ENCODE results near the gene SNX25. TPM values are rescaled to one million over a fixed set of nuclear protein-coding genes. Genes with fewer than 3 reads are reported as not detected.
"Not testable (repeated sequence)": the region's sequence is repeated elsewhere in the genome, so short reads cannot be mapped to it uniquely, and the experiment has no call there.

SNX25 gene
- total and polyA plus RNA-seq, 10 donors, result 9.6 to 49.6 (median 35.2) TPM

- H3K4me3 ChIP-seq, result no peak overlapping the region
- TF ChIP-seq CTCF (IDR thresholded peaks at IDR 0.05 in 8 of 11, conservative IDR thresholded peaks at IDR 0.05 in 3 of 11) (no peak), POLR2A (IDR thresholded peaks at IDR 0.05) (no peak), POLR2AphosphoS5 (IDR thresholded peaks at IDR 0.05) (no peak)
- intact Hi-C loops (cut with DNase I; ENCODE audit: low total_unique reads), result no loop called here
- H3K4me1 ChIP-seq, result peaks cover 13 to 65% (median 57%) of the 10 kb centered on the region in 6 donors
- no peak for DNase-seq
- H3K27me3 ChIP-seq (replicated peaks in 1 of 7), result peaks cover 0 to 19% (median 0%) of the 10 kb centered on the region in 7 donors
- peak overlapping the region in 1 of 8 donors; percentile 99 for H3K27ac ChIP-seq
- H3K36me3 ChIP-seq, result peaks cover 0 to under 1% (median 0%) of the 10 kb centered on the region in 6 donors
- H3K9me3 ChIP-seq, result no peaks in the 10 kb centered on the region
- 83 to 93% (median 92%) methylated on average over 8 of the region's 8 CpGs for WGBS, 5 donors
These were observed 3.6 kb upstream of the SNX25 start for GRCh38 chr4:185205697-185206342.

GRCh38 chr4:185207466-185207865, 1.9 kb upstream of the SNX25 start:
- TF ChIP-seq CTCF (IDR thresholded peaks at IDR 0.05 in 8 of 11, conservative IDR thresholded peaks at IDR 0.05 in 3 of 11) (no peak), POLR2AphosphoS5 (IDR thresholded peaks at IDR 0.05) (no peak), POLR2A (IDR thresholded peaks at IDR 0.05) (no peak)

GRCh38 chr4:185209852-185210101, 379 bp downstream of the SNX25 start:
- DNase-seq; intact Hi-C loops (cut with DNase I; ENCODE audit: low total_unique reads); H3K9me3 ChIP-seq; H3K36me3 ChIP-seq: not testable (repeated sequence)
- Histone ChIP-seq H3K27me3 (replicated peaks in 1 of 7) (peaks cover 0 to 19% (median 0%) of the 10 kb centered on the region in 7 donors), H3K4me3 (peak overlapping the region; percentile 37 to 79 (median 64)), H3K27ac (peak overlapping the region; percentile 76 to 95 (median 92)), H3K4me1 (peaks cover 27 to 72% (median 56%) of the 10 kb centered on the region in 6 donors)
- peak in 1 of 11 experiments; percentile 13 for TF ChIP-seq CTCF (IDR thresholded peaks at IDR 0.05 in 8 of 11, conservative IDR thresholded peaks at IDR 0.05 in 3 of 11)
- WGBS, 5 donors, result 0 to 1% (median 0%) methylated on average over 30 to 39 of the region's 39 CpGs; no CpG with 5 or more reads in 2 of the 5 donors

More at GRCh38 chr4:185207466-185207865, 1.9 kb upstream of the SNX25 start:
- no peak for DNase-seq
- Histone ChIP-seq H3K27ac (no peak overlapping the region), H3K4me3 (no peak overlapping the region), H3K9me3 (no peaks in the 10 kb centered on the region), H3K36me3 (no peaks in the 10 kb centered on the region), H3K27me3 (replicated peaks in 1 of 7) (peaks cover 0 to 19% (median 0%) of the 10 kb centered on the region in 7 donors), H3K4me1 (peaks cover 23 to 69% (median 61%) of the 10 kb centered on the region in 6 donors)
- intact Hi-C loops (cut with DNase I; ENCODE audit: low total_unique reads), result no loop called here
- WGBS, 5 donors, result 93 to 98% (median 97%) methylated on average over 5 of the region's 5 CpGs

- Histone ChIP-seq H3K27me3 (replicated peaks in 1 of 7) (peaks cover 0 to 19% (median 0%) of the 10 kb centered on the region in 7 donors), H3K4me3 (peak overlapping the region; percentile 37 to 79 (median 64)), H3K9me3 (no peaks in the 10 kb centered on the region), H3K36me3 (no peaks in the 10 kb centered on the region), H3K4me1 (peaks cover 21 to 70% (median 52%) of the 10 kb centered on the region in 6 donors), H3K27ac (peak overlapping the region; percentile 76 to 95 (median 92))
- peak; percentile 92 for DNase-seq
- intact Hi-C loops (cut with DNase I; ENCODE audit: low total_unique reads), result no loop called here
- WGBS, 5 donors, result 1 to 2% (median 1%) methylated on average over 49 to 84 of the region's 84 CpGs
- peak in 1 of 3 donors; percentile 31 for TF ChIP-seq POLR2A (IDR thresholded peaks at IDR 0.05)
- TF ChIP-seq CTCF (IDR thresholded peaks at IDR 0.05 in 8 of 11, conservative IDR thresholded peaks at IDR 0.05 in 3 of 11), result no peak
- peak; percentile 52 to 88 (median 63) for TF ChIP-seq POLR2AphosphoS5 (IDR thresholded peaks at IDR 0.05)
These were observed 944 bp downstream of the SNX25 start for GRCh38 chr4:185210102-185210981.
